ENCODE data around the gene ALG10.

DNA sequence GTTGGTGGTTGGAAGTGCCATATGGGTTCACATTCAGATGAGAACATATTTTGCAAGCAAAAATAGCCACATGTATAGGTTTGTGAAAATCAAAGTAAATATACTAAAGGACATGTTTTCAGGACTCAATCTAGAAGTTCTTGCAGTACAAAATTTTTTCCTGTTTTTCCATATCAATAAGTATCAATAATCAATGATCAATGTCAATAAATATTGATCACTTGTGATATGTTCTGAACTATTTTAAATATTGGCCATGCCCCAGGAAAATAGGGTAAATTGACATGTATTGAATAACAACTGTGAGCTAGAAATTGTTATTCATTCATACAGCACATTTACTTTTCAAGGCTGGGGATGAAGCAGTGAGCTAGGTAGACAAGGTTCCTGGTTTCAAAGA, 24.3 kb downstream of the ALG10 start:
- TF ChIP-seq, protein P1, sequence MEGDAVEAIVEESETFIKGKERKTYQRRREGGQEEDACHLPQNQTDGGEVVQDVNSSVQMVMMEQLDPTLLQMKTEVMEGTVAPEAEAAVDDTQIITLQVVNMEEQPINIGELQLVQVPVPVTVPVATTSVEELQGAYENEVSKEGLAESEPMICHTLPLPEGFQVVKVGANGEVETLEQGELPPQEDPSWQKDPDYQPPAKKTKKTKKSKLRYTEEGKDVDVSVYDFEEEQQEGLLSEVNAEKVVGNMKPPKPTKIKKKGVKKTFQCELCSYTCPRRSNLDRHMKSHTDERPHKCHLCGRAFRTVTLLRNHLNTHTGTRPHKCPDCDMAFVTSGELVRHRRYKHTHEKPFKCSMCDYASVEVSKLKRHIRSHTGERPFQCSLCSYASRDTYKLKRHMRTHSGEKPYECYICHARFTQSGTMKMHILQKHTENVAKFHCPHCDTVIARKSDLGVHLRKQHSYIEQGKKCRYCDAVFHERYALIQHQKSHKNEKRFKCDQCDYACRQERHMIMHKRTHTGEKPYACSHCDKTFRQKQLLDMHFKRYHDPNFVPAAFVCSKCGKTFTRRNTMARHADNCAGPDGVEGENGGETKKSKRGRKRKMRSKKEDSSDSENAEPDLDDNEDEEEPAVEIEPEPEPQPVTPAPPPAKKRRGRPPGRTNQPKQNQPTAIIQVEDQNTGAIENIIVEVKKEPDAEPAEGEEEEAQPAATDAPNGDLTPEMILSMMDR (IDR thresholded peaks at IDR 0.05): no peak
- no peak for TF ChIP-seq POLR2A (IDR thresholded peaks at IDR 0.05)

All from testis (tissue), 2 donors.